HCT116 (cell line): ENCODE measurements around the gene GNG7.

Experiments
- CBX3 ChIP-seq: IDR thresholded peaks from 2 replicates; pipeline ENCODE4 v1.6.1; 2012; ENCODE audit warnings: low read depth
- ELF1 ChIP-seq: IDR thresholded peaks from 2 replicates; pipeline ENCODE4 v1.6.1; 2012; ENCODE audit warnings: low read depth, borderline replicate concordance
- EZH2 ChIP-seq: fragments of 200-600 bp; sonication (generic); IDR thresholded peaks from 2 replicates; pipeline ENCODE4 v1.6.1; 2017; ENCODE audit warnings: antibody characterized with exemption, mixed run types
- EZH2phosphoT487 ChIP-seq: fragments of 200-600 bp; IDR thresholded peaks from 2 replicates; pipeline ENCODE4 v1.6.1; 2018; ENCODE audit warnings: antibody characterized with exemption, borderline replicate concordance
- JUND ChIP-seq: IDR thresholded peaks from 2 replicates; pipeline ENCODE4 v1.6.1; 2012
- POLR2A ChIP-seq: IDR thresholded peaks from 2 replicates; pipeline ENCODE4 v1.7.0; 2011; ENCODE audit warnings: borderline replicate concordance; ENCODE audit not compliant: insufficient read depth, insufficient read length; ENCODE audit errors: extremely low read depth
- POLR2AphosphoS5 ChIP-seq: IDR thresholded peaks from 2 replicates; pipeline ENCODE4 v1.6.1; 2011; ENCODE audit warnings: mild to moderate bottlenecking, low read depth, low read length, moderate library complexity
- SP1 ChIP-seq: IDR thresholded peaks from 2 replicates; pipeline ENCODE4 v1.6.1; 2012; ENCODE audit warnings: low read depth
- SRF ChIP-seq: IDR thresholded peaks from 2 replicates; pipeline ENCODE4 v1.6.1; 2012; ENCODE audit warnings: low read depth
- TCF7L2 ChIP-seq: IDR thresholded peaks from 2 replicates; pipeline ENCODE4 v1.7.0; 2011; ENCODE audit warnings: borderline replicate concordance, inconsistent platforms; ENCODE audit not compliant: insufficient read depth, insufficient read length; ENCODE audit errors: extremely low read depth
- ZNF274 ChIP-seq: fragments of 200-500 bp; sonication (Bioruptor generic); IDR thresholded peaks from 2 replicates; pipeline ENCODE4 v1.6.1; 2014; ENCODE audit warnings: mild to moderate bottlenecking, low read depth, low read length, inconsistent platforms
- TF ChIP-seq, protein P1 (sequence below), 3 experiments: fragments of 200-600 bp in 1 of 3; sonication (generic) in 1 of 3; IDR thresholded peaks in 2 of 3; conservative IDR thresholded peaks in 1 of 3; 2 replicates each; pipeline ENCODE4 v1.5.1; 2012 to 2017; ENCODE audit warnings: low read depth in 2 of 3, low read length in 2 of 3, antibody characterized with exemption in 1 of 3, borderline replicate concordance in 1 of 3, control low read depth in 1 of 3, mild to moderate bottlenecking in 1 of 3, mixed read lengths in 1 of 3, mixed run types in 1 of 3, moderate library complexity in 1 of 3; ENCODE audit not compliant: insufficient read depth in 1 of 3
- TF ChIP-seq, protein P2 (sequence below): IDR thresholded peaks from 2 replicates; pipeline ENCODE4 v1.6.1; 2012; ENCODE audit warnings: low read depth

DNA sequence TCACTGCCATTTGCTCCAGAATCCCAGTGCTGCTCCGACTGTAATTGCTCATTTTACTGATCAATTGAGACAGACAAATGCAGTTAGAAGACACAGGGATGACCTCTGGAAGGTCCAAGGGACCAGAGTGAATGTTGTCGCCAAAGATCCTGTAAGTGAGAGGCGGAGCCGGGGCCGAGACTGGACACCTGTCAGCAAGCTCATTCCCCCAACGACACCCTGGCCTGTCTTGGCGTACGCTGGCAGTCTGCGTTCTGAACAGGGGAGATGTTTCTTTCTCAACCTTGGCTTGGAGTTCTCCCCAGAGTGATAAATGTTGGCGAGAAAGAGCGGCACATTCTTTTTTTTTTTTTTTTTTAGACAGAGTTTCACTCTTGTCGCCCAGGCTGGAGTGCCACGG is 202.3 kb downstream of the GNG7 start:
- TF ChIP-seq ZNF274 (no peak), POLR2A (no peak), TCF7L2 (no peak), SP1 (no peak), POLR2AphosphoS5 (no peak), CBX3 (no peak), EZH2phosphoT487 (no peak), ELF1 (no peak), EZH2 (no peak), SRF (no peak), JUND (no peak)
- TF ChIP-seq, protein P1, sequence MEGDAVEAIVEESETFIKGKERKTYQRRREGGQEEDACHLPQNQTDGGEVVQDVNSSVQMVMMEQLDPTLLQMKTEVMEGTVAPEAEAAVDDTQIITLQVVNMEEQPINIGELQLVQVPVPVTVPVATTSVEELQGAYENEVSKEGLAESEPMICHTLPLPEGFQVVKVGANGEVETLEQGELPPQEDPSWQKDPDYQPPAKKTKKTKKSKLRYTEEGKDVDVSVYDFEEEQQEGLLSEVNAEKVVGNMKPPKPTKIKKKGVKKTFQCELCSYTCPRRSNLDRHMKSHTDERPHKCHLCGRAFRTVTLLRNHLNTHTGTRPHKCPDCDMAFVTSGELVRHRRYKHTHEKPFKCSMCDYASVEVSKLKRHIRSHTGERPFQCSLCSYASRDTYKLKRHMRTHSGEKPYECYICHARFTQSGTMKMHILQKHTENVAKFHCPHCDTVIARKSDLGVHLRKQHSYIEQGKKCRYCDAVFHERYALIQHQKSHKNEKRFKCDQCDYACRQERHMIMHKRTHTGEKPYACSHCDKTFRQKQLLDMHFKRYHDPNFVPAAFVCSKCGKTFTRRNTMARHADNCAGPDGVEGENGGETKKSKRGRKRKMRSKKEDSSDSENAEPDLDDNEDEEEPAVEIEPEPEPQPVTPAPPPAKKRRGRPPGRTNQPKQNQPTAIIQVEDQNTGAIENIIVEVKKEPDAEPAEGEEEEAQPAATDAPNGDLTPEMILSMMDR (IDR thresholded peaks at IDR 0.05 in 2 of 3, conservative IDR thresholded peaks at IDR 0.05 in 1 of 3; ENCODE audit: borderline replicate concordance in 1 of 3, insufficient read depth in 1 of 3, low read depth in 2 of 3, low read length in 2 of 3) = no peak
- TF ChIP-seq, protein P2, sequence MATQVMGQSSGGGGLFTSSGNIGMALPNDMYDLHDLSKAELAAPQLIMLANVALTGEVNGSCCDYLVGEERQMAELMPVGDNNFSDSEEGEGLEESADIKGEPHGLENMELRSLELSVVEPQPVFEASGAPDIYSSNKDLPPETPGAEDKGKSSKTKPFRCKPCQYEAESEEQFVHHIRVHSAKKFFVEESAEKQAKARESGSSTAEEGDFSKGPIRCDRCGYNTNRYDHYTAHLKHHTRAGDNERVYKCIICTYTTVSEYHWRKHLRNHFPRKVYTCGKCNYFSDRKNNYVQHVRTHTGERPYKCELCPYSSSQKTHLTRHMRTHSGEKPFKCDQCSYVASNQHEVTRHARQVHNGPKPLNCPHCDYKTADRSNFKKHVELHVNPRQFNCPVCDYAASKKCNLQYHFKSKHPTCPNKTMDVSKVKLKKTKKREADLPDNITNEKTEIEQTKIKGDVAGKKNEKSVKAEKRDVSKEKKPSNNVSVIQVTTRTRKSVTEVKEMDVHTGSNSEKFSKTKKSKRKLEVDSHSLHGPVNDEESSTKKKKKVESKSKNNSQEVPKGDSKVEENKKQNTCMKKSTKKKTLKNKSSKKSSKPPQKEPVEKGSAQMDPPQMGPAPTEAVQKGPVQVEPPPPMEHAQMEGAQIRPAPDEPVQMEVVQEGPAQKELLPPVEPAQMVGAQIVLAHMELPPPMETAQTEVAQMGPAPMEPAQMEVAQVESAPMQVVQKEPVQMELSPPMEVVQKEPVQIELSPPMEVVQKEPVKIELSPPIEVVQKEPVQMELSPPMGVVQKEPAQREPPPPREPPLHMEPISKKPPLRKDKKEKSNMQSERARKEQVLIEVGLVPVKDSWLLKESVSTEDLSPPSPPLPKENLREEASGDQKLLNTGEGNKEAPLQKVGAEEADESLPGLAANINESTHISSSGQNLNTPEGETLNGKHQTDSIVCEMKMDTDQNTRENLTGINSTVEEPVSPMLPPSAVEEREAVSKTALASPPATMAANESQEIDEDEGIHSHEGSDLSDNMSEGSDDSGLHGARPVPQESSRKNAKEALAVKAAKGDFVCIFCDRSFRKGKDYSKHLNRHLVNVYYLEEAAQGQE = no peak
